GM12801 (cell line): ENCODE results near the gene LRSAM1.

Source experiments
- TF ChIP-seq, protein P1 (sequence below): IDR thresholded peaks from one replicate; pipeline ENCODE4 v1.5.1; 2011; ENCODE audit warnings: control low read depth; ENCODE audit not compliant: insufficient read length; ENCODE audit errors: extremely low read depth

LRSAM1 gene

DNA sequence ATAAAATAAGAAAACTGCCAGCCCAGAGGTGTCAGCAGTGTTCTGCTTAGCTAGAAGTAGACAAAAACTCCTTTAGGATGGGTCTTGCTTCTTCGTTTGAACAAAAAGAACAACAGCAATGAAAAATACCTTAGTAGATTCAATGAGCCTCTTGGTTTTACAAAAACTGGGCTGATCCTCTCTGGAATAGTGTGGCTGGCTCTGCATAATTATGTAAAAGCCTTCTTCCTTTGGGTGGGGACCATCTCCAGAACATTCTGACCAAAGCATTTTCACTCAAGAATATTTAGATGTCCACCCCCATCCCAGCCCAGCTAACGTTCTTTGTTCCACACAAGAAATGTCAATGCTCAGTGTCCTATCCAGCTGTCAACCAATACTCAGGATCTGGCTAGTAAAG is 63.2 kb downstream of the LRSAM1 start:
- TF ChIP-seq, protein P1, sequence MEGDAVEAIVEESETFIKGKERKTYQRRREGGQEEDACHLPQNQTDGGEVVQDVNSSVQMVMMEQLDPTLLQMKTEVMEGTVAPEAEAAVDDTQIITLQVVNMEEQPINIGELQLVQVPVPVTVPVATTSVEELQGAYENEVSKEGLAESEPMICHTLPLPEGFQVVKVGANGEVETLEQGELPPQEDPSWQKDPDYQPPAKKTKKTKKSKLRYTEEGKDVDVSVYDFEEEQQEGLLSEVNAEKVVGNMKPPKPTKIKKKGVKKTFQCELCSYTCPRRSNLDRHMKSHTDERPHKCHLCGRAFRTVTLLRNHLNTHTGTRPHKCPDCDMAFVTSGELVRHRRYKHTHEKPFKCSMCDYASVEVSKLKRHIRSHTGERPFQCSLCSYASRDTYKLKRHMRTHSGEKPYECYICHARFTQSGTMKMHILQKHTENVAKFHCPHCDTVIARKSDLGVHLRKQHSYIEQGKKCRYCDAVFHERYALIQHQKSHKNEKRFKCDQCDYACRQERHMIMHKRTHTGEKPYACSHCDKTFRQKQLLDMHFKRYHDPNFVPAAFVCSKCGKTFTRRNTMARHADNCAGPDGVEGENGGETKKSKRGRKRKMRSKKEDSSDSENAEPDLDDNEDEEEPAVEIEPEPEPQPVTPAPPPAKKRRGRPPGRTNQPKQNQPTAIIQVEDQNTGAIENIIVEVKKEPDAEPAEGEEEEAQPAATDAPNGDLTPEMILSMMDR = no peak

DNA sequence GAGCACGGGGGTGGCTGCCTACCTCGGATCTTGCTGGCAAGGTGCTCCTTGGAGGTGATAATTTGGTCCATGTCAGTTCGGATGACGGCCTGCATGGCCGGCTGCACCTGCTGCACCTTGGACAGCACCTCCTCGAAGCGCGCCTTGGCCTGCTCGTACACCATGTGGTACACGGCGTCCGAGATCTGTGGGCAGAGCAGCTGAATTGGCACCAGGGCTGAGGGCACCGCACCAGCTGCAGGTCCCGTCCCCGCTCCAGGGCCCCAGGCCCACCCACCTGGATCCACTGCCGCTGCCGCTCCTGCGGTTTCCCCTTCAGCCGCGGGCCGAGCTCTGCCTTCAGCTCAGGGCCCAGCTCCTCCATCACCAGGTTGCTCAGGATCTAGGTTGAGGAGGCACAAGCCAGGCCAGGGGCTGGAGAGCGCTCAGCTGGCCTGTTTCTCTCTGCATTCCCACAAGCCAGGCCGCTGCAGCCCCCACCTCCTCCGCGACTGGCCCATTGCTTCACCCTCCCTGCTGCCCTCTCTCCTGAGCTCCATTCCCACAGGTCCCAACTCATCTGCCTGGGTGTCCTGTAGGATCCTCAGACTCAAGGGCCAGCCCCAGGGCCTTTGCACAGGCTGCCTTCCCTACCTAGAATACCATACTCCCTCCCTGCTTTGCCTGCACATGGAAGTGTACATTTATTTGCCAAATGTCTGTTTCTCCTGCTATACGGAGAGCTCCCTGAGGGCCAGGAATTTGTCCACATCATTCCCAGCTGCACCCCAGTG is 65.7 kb downstream of the LRSAM1 start:
- TF ChIP-seq, protein P1 = no peak

GRCh38 chr9:127517620-127518019 is 66.3 kb downstream of the LRSAM1 start:
- TF ChIP-seq, protein P1 = no peak

DNA sequence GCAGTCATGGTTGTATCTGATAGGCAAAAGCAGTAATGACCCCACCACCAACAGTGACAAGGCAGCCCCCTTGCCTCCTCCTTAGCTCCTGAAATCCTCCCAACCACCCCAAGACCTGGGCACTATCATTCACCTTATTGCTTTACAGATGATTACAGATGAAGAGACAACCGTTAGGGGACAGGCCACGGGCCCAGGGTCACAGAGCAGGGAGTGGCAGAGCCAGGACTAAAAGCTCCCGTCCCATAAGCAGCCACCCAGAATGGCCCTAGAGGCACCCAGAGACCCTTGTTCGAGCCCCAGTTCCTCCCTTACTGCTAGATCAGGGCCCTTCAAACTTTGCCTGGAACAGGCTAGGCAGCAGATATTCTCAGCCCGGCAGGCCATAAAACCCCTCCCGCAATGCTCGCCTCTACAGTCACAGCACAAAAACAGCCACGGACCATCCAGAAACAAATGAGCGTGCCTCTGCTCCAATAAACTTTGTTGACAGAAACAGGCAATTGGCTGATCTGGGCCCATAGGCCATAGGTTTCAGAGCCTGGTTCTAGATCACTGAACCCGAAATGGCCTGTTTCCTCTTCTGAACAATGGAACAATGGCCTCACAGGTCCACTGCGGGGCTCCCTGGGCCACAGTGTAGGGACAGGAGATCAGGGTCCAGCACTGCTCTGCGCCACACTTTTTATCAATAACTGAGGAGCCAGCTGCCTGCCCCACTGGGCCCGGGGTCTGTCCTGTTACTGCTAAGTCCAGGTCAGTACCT is 67.0 kb downstream of the LRSAM1 start:
- TF ChIP-seq, protein P1 = no peak

DNA sequence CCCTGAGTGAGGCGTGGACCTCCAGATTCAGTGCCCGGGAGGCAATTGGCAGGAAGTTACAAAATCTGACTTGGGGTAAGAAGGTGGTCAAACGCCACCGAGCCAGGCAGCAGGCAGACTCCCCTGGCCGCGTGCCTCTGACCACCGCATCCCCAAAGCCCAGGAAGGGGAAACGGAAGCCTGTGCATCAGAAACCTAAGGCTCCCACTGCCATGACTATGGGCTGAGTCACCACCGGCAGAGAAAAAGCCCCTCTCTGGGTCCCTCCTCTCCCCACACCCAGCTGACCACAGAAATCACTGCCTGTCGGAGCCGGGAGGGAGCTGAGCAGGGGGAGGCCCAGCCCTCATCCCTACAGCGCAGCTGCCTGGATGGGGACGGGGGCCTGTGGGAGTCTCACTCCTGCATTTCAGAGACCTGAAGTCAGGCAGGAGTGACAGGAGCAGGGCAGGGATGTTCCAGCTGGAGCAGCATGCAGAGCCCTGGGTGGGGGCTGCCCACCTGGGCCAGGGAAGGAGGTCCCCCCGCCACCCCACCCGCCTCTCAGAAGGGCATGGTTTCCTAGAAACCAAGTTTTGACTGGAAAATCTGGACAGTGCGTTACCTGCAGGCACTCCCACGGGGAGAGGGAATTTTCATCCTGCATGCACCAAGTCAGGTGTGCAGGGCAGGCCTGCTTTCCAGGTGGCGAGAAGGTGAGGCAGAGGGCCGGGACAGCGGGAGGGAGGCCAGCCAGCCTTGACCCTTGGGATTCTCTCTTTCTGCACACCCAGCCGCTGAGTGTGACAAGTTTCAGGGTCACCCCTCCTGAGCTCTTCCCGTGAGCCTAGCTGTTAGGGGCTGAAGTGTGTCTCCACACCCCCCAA is 68.2 kb downstream of the LRSAM1 start:
- TF ChIP-seq, protein P1 = no peak

DNA sequence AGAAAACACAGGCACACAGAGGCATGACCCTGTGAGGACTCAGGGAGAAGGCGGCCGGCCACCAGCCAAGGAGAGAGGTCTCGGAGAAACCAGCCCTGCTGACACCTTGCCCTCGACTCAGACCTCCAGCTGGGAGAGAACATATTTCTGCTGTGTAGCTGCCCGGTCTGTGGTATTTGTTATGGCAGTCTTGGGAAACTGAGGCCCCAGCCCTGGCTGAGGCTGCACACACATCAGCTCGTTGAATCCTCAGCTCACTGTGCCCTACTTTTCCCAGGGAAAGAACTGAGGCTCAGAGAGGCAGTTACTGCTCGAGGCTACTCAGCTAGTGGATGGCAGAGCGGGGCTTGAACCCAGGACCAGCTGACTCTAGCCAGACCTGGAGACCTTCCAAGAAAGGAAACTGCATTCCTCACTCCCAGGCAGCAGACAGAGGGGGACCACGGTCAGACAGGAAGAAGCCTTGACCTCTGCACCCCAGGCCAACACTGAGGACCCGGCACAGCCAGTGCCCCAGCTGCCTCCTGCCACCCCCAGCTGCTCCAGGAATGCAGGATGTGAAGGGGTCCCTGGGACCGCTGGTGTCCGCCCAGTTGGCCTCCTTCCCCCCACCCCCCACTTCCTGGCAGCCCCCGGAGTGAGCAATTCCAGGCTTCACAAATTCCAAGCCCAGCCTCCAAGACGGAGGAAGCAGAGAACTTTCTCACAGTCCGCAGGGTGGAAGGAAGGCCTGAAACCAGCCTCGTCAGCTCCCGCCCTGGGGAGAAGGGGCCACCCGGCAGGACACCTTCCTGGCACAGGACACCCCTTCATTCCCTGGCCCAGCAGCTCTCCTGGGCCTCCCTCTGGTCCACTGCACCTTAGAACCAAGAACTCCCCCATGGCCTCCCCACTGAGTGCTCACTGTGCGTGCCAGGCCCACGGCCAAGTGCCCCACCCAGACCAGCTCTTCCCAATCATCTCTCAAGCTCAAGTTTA is 69.9 kb downstream of the LRSAM1 start:
- TF ChIP-seq, protein P1 = no peak
